NCI-H460 (cell line): ENCODE results near the gene FPR1. TPM values are rescaled to one million over a fixed set of nuclear protein-coding genes. Genes with fewer than 3 reads are reported as not detected.
"Not testable (repeated sequence)": the region's sequence is repeated elsewhere in the genome, so short reads cannot be mapped to it uniquely, and the experiment has no call there.

Experiments
- DNase-seq: peaks from one replicate; pipeline ENCODE4 v3.0.0-alpha.2; 2016; ENCODE audit warnings: low read depth; ENCODE audit errors: extremely low read depth
- total RNA-seq: library from RNA; depleted of rRNA; stranded (reverse); fragments of >200 nt; shearing (Covaris generic); gene quantifications from 2 replicates; pipeline ENCODE4 v1.2.3, GENCODE V29; 2014

FPR1 gene
- total RNA-seq, 1 experiment from 2014 or later, result not detected

- DNase-seq, result no peak
Measured at GRCh38 chr19:51780270-51780669, 28.6 kb upstream of the FPR1 start.

- no peak for DNase-seq
Measured at GRCh38 chr19:51779703-51780102, 28.0 kb upstream of the FPR1 start.

- no peak for DNase-seq
Measured at GRCh38 chr19:51779181-51779580, 27.5 kb upstream of the FPR1 start.

- DNase-seq, result peak; percentile 70
Measured at GRCh38 chr19:51777570-51778462, 26.1 kb upstream of the FPR1 start.

GRCh38 chr19:51776561-51776960, 24.9 kb upstream of the FPR1 start:
- not testable (repeated sequence) for DNase-seq

GRCh38 chr19:51772977-51773376, 21.3 kb upstream of the FPR1 start:
- no peak for DNase-seq

GRCh38 chr19:51771376-51772130, 19.9 kb upstream of the FPR1 start:
- no peak for DNase-seq

GRCh38 chr19:51766461-51766860, 14.8 kb upstream of the FPR1 start:
- no peak for DNase-seq

- no peak for DNase-seq
Measured at GRCh38 chr19:51765086-51765485, 13.4 kb upstream of the FPR1 start.

- DNase-seq, result no peak
Measured at GRCh38 chr19:51761696-51762095, 10.0 kb upstream of the FPR1 start.

GRCh38 chr19:51760697-51761356, 9.1 kb upstream of the FPR1 start, which contains the start of gene FPR2:
TSS of gene FPR2 (plus strand) at chr19:51761180. CDS start at chr19:51768659, 7,479 bp downstream.
- no peak for DNase-seq

GRCh38 chr19:51755571-51755970, 3.9 kb upstream of the FPR1 start:
- DNase-seq, result no peak

GRCh38 chr19:51754770-51755169, 3.1 kb upstream of the FPR1 start:
- DNase-seq, result no peak

- DNase-seq, result no peak
Measured at GRCh38 chr19:51754109-51754508, 2.4 kb upstream of the FPR1 start.

GRCh38 chr19:51750400-51751094, 1.1 kb downstream of the FPR1 start:
- no peak for DNase-seq

- no peak for DNase-seq
Measured at GRCh38 chr19:51749979-51750378, 1.7 kb downstream of the FPR1 start.

- no peak for DNase-seq
Measured at GRCh38 chr19:51746731-51747130, 4.9 kb downstream of the FPR1 start.

GRCh38 chr19:51743405-51743804, 8.3 kb downstream of the FPR1 start:
- no peak for DNase-seq

GRCh38 chr19:51742789-51743188, 8.9 kb downstream of the FPR1 start:
- no peak for DNase-seq

GRCh38 chr19:51740356-51740755, 11.3 kb downstream of the FPR1 start:
- no peak for DNase-seq
